PC-3 (cell line): ENCODE results near the gene GP1BB. TPM values are rescaled to one million over a fixed set of nuclear protein-coding genes. Genes with fewer than 3 reads are reported as not detected.

ENCODE experiments used
- ATAC-seq: fragments of 200-7000 bp; cut with Tn5 transposase; 2 replicates; pipeline ENCODE4 v1.9.1; 2020; ENCODE audit warnings: mild to moderate bottlenecking, moderate library complexity
- BruUV-seq: library from RNA; stranded (reverse); fragments of 400-500 nt; replicated peaks from 2 replicates; lab custom pipeline; 2021; lab: Mats Ljungman, UMichigan
- CTCF ChIA-PET: fragments of 300-600 bp; sonication (Branson Sonifier 250); formaldehyde crosslinking; loops from one replicate; lab custom pipeline; 2022; ENCODE audit warnings: antibody characterized with exemption; lab: Charles Lee
- POLR2A ChIA-PET: fragments of 300-600 bp; sonication (Branson Sonifier 250); formaldehyde crosslinking; loops from one replicate; lab custom pipeline; 2022; ENCODE audit warnings: antibody characterized with exemption; ENCODE audit not compliant: unreplicated experiment; lab: Charles Lee
- DNase-seq: peaks from one replicate; pipeline ENCODE4 v3.0.0-alpha.2; 2015
- H2AFZ ChIP-seq: fragments of 300-600 bp; sonication (generic); 2 replicates; pipeline ENCODE4 v1.6.0; 2016; ENCODE audit warnings: antibody characterized with exemption, low read length
- H3F3A ChIP-seq: fragments of 300-600 bp; sonication (generic); one replicate; pipeline ENCODE4 v1.6.0; 2017; ENCODE audit warnings: antibody characterized with exemption, low read length, control low read depth, mild to moderate bottlenecking; ENCODE audit not compliant: unreplicated experiment
- H3K27ac ChIP-seq: fragments of 300-600 bp; sonication (generic); 2 replicates; pipeline ENCODE4 v1.5.1; 2016; ENCODE audit warnings: mild to moderate bottlenecking, low read length
- H3K27me3 ChIP-seq: fragments of 300-600 bp; sonication (generic); 2 replicates; pipeline ENCODE4 v1.6.1; 2016; ENCODE audit warnings: low read length, mixed read lengths
- H3K36me3 ChIP-seq: fragments of 300-600 bp; sonication (generic); 2 replicates; pipeline ENCODE4 v1.6.1; 2016; ENCODE audit warnings: low read depth, mixed run types, low read length, mixed read lengths
- H3K4me1 ChIP-seq: fragments of 300-600 bp; sonication (generic); 2 replicates; pipeline ENCODE4 v1.5.1; 2016; ENCODE audit warnings: low read length; ENCODE audit not compliant: insufficient read depth
- H3K4me2 ChIP-seq: fragments of 300-600 bp; sonication (generic); 2 replicates; pipeline ENCODE4 v1.6.0; 2016; ENCODE audit warnings: low read length
- H3K4me3 ChIP-seq: fragments of 300-600 bp; sonication (generic); 2 replicates; pipeline ENCODE4 v1.5.1; 2016; ENCODE audit warnings: mild to moderate bottlenecking, low read length, mixed read lengths
- H3K79me2 ChIP-seq: fragments of 300-600 bp; sonication (generic); 2 replicates; pipeline ENCODE4 v1.6.1; 2017; ENCODE audit warnings: low read length, mixed read lengths
- H3K9ac ChIP-seq: fragments of 300-600 bp; sonication (generic); 2 replicates; pipeline ENCODE4 v1.6.0; 2016; ENCODE audit warnings: mild to moderate bottlenecking, low read length
- H3K9me2 ChIP-seq: fragments of 300-600 bp; sonication (generic); replicated peaks from 2 replicates; pipeline ENCODE4 v1.6.1; 2016; ENCODE audit warnings: mixed run types, low read length, mixed read lengths
- H3K9me3 ChIP-seq: fragments of 300-600 bp; sonication (generic); 2 replicates; pipeline ENCODE4 v1.6.1; 2016; ENCODE audit warnings: low read length, mixed read lengths
- H4K20me1 ChIP-seq: fragments of 300-600 bp; sonication (generic); 2 replicates; pipeline ENCODE4 v1.6.1; 2016; ENCODE audit warnings: low read length, mixed read lengths
- CTCF ChIP-seq: fragments of 300-600 bp; sonication (generic); conservative IDR thresholded peaks from 2 replicates; pipeline ENCODE4 v1.5.1; 2017; ENCODE audit warnings: antibody characterized with exemption, low read depth, mild to moderate bottlenecking, low read length
- EZH2 ChIP-seq: fragments of 300-600 bp; sonication (generic); IDR thresholded peaks from one replicate; pipeline ENCODE4 v1.6.1; 2017; ENCODE audit warnings: antibody characterized with exemption, mild to moderate bottlenecking, low read length; ENCODE audit not compliant: unreplicated experiment
- EZH2phosphoT487 ChIP-seq: fragments of 300-600 bp; sonication (generic); IDR thresholded peaks from 2 replicates; pipeline ENCODE4 v1.6.1; 2018; ENCODE audit warnings: mild to moderate bottlenecking, antibody characterized with exemption, low read length, borderline replicate concordance
- intact Hi-C: fragments of 100-400 bp; cut with micrococcal nuclease; formaldehyde crosslinking; loops from 2 replicates; pipeline ENCODE4 v1.9.0; 2023
- total RNA-seq: library from RNA; depleted of rRNA; stranded (reverse); fragments of >200 nt; gene quantifications from 2 replicates; pipeline ENCODE4 v1.2.3, GENCODE V29; 2014

Gene GP1BB
- total RNA-seq, 1 experiment from 2014 or later: 0.80 TPM

GRCh38 chr22:19687561-19688300, 35.6 kb upstream of the GP1BB start:
- no peaks in the 10 kb centered on the region for H4K20me1 ChIP-seq
- no peaks in the 10 kb centered on the region for H3K9me2 ChIP-seq
- ChIA-PET POLR2A (no interaction called here), CTCF (no interaction called here)
- no peaks in the 10 kb centered on the region for H3K27me3 ChIP-seq
- H3K9ac ChIP-seq: no peak overlapping the region
- H3K79me2 ChIP-seq: no peaks in the 10 kb centered on the region
- no TSS peak for BruUV-seq
- H3K4me1 ChIP-seq: peaks cover 9% of the 10 kb centered on the region
- no peak overlapping the region for H3K27ac ChIP-seq
- ATAC-seq (no peak), DNase-seq (no peak)
- H3K9me3 ChIP-seq: no peaks in the 10 kb centered on the region
- H2AFZ ChIP-seq: no peak overlapping the region
- H3F3A ChIP-seq: no peaks in the 10 kb centered on the region
- intact Hi-C loops: no loop called here
- no peak overlapping the region for H3K4me3 ChIP-seq
- no peak for TF ChIP-seq EZH2phosphoT487
- TF ChIP-seq EZH2: no peak
- no peak for TF ChIP-seq CTCF
- H3K4me2 ChIP-seq: no peak overlapping the region
- no peaks in the 10 kb centered on the region for H3K36me3 ChIP-seq

GRCh38 chr22:19688301-19689290, 34.7 kb upstream of the GP1BB start:
- Histone ChIP-seq H2AFZ (no peak overlapping the region), H3F3A (no peaks in the 10 kb centered on the region), H3K27ac (no peak overlapping the region), H4K20me1 (no peaks in the 10 kb centered on the region), H3K9ac (no peak overlapping the region), H3K4me3 (no peak overlapping the region), H3K79me2 (no peaks in the 10 kb centered on the region), H3K4me1 (peaks cover 9% of the 10 kb centered on the region), H3K9me3 (no peaks in the 10 kb centered on the region), H3K4me2 (no peak overlapping the region), H3K27me3 (no peaks in the 10 kb centered on the region), H3K36me3 (no peaks in the 10 kb centered on the region), H3K9me2 (no peaks in the 10 kb centered on the region)
- no peak for ATAC-seq
- ChIA-PET POLR2A (no interaction called here), CTCF (interaction anchor here (0.5 kb wide), 1 partner anchor 26 kb away, joined by 4 read pairs; no protein-coding TSS in a partner anchor)
- no TSS peak for BruUV-seq
- intact Hi-C loops: no loop called here
- TF ChIP-seq EZH2phosphoT487 (no peak), EZH2 (no peak), CTCF (no peak)
- no peak for DNase-seq
